ENCODE measurements around the gene TMEM178B. TPM values are rescaled to one million over a fixed set of nuclear protein-coding genes. Genes with fewer than 3 reads are reported as not detected.

TMEM178B gene
- total RNA-seq, 2 donors from 2014 or later = 0.92 to 0.95 TPM

GRCh38 chr7:141417506-141417905 is 343.6 kb downstream of the TMEM178B start:
- no peak for TF ChIP-seq CTCF (IDR thresholded peaks at IDR 0.05)
- Histone ChIP-seq H3K4me1 (ENCODE audit: control insufficient read depth in 1 of 2, low read depth in 2 of 2) (no peaks in the 10 kb centered on the region), H3K4me3 (no peak overlapping the region), H3K27me3 (replicated peaks; ENCODE audit: insufficient read depth) (no peaks in the 10 kb centered on the region), H3K36me3 (no peaks in the 10 kb centered on the region), H3K27ac (no peak overlapping the region), H3K9me3 (no peaks in the 10 kb centered on the region)
- ATAC-seq (ENCODE audit: insufficient number of reproducible peaks, low FRiP score, low read depth) (no peak), DNase-seq (ENCODE audit: low spot score) (no peak)

GRCh38 chr7:141418066-141418465 is 344.2 kb downstream of the TMEM178B start:
- DNase-seq (ENCODE audit: low spot score) = no peak
- no peak overlapping the region for H3K4me3 ChIP-seq
- H3K4me1 ChIP-seq (ENCODE audit: control insufficient read depth in 1 of 2, low read depth in 2 of 2) = no peaks in the 10 kb centered on the region
- H3K27me3 ChIP-seq (replicated peaks; ENCODE audit: insufficient read depth) = no peaks in the 10 kb centered on the region
- H3K27ac ChIP-seq = no peak overlapping the region
- no peaks in the 10 kb centered on the region for H3K9me3 ChIP-seq
- no peaks in the 10 kb centered on the region for H3K36me3 ChIP-seq
- TF ChIP-seq CTCF (IDR thresholded peaks at IDR 0.05) = no peak
- no peak for ATAC-seq (ENCODE audit: insufficient number of reproducible peaks, low FRiP score, low read depth)

- Histone ChIP-seq H3K4me1 (ENCODE audit: control insufficient read depth in 1 of 2, low read depth in 2 of 2) (no peaks in the 10 kb centered on the region), H3K27ac (no peak overlapping the region), H3K9me3 (no peaks in the 10 kb centered on the region), H3K4me3 (no peak overlapping the region), H3K27me3 (replicated peaks; ENCODE audit: insufficient read depth) (no peaks in the 10 kb centered on the region), H3K36me3 (no peaks in the 10 kb centered on the region)
- DNase-seq (ENCODE audit: low spot score) = no peak
- no peak for TF ChIP-seq CTCF (IDR thresholded peaks at IDR 0.05)
- ATAC-seq (ENCODE audit: insufficient number of reproducible peaks, low FRiP score, low read depth) = no peak
These were observed 347.4 kb downstream of the TMEM178B start for GRCh38 chr7:141421306-141421705.

DNA sequence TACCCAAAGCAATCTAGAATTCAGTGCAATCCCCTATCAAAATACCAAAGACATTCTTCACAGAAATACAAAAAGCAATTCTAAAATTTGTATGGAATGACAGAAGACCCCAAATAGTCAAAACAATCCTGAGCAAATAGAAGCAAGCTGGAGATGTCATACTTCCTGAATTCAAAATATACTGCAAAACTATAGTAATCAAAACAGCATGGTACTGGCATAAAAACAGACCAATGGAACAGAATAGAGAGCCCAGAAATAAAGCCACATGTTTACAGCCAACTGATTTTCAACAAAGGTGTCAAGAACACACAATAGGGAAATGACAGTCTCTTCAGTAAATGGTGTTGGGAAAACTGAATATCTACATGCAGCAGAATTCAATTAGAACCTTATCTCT is 353.3 kb downstream of the TMEM178B start:
- TF ChIP-seq CTCF (IDR thresholded peaks at IDR 0.05) = no peak
- ATAC-seq (ENCODE audit: insufficient number of reproducible peaks, low FRiP score, low read depth) (no peak), DNase-seq (ENCODE audit: low spot score) (no peak)
- Histone ChIP-seq H3K4me3 (no peak overlapping the region), H3K27me3 (replicated peaks; ENCODE audit: insufficient read depth) (no peaks in the 10 kb centered on the region), H3K36me3 (no peaks in the 10 kb centered on the region), H3K4me1 (ENCODE audit: control insufficient read depth in 1 of 2, low read depth in 2 of 2) (no peaks in the 10 kb centered on the region), H3K9me3 (peaks cover 4% of the 10 kb centered on the region), H3K27ac (no peak overlapping the region)

GRCh38 chr7:141430455-141431139 is 356.7 kb downstream of the TMEM178B start:
- H3K4me3 ChIP-seq = no peak overlapping the region
- TF ChIP-seq CTCF (IDR thresholded peaks at IDR 0.05) = no peak
- ATAC-seq (ENCODE audit: insufficient number of reproducible peaks, low FRiP score, low read depth) (no peak), DNase-seq (ENCODE audit: low spot score) (no peak)
- no peak overlapping the region for H3K27ac ChIP-seq
- H3K27me3 ChIP-seq (replicated peaks; ENCODE audit: insufficient read depth) = no peaks in the 10 kb centered on the region
- H3K36me3 ChIP-seq = no peaks in the 10 kb centered on the region
- H3K9me3 ChIP-seq = peaks cover 4% of the 10 kb centered on the region
- no peaks in the 10 kb centered on the region for H3K4me1 ChIP-seq (ENCODE audit: control insufficient read depth in 1 of 2, low read depth in 2 of 2)
